Skin epidermis (tissue), 12 donors: Measurements from ENCODE around the gene SLC4A7.

Experiments used
- H3K27ac ChIP-seq, 21 experiments: fragments of 200-600 bp; sonication (generic) in 11 of 21; one replicate each; pipeline ENCODE4 v1.5.0; 2020; ENCODE audit warnings: mild to moderate bottlenecking in 3 of 21, inconsistent platforms in 2 of 21, moderate library complexity in 2 of 21
- H3K4me3 ChIP-seq, 7 experiments: fragments of 200-600 bp; sonication (generic) in 2 of 7; one replicate each; pipeline ENCODE4 v1.5.0; 2020; ENCODE audit warnings: inconsistent platforms in 2 of 7, mild to moderate bottlenecking in 2 of 7, moderate library complexity in 1 of 7

Gene SLC4A7

DNA sequence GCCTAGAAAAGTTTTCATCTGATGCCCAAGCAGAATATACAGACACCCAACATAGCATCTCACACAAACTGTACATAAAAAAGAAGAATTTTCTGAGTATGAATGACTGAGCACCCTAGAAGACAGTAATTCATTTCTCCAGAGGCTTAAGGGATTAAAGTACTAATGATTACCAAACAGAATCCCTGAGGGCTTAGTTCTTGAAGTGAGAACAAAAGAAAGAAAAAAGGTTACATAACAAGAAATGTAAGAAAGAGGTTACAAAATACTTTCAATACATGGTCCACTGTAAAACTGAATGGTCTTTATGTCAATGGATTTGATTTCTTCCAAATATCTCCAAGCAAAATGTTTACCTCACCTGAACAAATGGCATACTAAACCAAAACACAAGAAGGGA is 105.9 kb downstream of the SLC4A7 start:
- H3K27ac ChIP-seq, result no peak overlapping the region
- H3K4me3 ChIP-seq, result no peak overlapping the region

DNA sequence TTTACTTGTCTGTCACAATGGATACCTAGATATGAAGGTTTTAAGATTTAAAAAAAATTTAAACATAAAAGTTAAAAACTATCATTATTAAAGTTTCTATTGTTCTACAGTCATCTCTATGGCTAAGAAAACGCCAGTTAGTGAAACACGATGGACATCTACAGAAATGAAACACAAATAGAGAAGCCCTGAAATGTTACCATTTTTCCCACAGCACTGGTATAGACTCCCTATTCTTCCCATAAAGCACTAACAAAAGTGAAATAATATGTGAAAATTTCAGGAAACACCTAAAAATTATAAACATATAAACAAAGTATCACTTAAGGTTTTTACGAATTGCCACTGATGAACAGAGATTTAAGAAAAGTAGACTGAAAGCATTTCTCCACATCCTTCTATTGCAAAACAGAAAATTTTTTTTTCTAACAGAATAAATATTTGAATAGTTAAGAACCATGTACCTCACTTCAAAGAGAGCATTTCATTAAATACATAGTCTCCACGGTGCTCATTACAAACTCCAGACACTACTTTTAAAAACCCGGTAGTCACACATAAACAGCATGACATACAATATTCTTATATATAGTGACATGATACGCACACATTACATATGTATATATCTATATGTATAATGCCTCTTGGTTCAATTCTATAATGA is 107.9 kb downstream of the SLC4A7 start:
- H3K27ac ChIP-seq, result no peak overlapping the region
- H3K4me3 ChIP-seq, result no peak overlapping the region

DNA sequence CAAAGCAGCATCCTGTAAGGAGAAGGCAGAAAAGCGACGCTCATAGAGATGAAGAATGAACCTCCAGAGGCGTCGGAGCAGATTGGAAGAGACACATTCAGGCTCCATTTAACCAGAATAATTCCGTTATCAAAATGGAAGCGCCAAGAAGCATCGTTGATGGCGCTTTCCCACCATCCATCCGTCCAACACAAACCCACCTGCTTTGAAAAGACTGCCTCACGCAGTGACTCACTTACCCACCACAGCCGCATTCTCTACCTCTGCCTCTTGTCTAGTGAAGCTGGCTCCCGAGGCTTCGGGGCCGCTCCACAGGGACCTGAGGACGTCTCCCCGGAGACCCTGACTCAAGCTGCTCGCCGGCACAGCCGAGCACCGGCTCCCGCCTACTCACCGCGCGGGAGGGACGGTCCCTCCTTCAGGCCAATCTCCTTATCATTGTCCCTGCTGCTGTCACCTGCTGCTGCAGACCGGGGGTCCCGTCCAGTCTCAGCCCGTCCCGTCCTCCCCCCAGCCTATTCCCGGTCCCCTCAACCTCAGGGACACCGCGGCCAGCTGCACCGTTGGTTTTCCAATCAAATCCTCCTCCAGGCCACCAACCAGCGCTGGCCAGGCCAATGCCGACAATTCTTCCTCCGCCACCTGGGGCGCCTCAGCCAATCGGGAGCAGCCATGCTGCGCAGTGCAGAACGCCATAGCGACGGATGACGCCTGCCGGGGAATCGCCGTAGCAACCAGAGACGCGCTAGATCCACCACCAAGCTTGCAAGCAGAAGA is 115.2 kb downstream of the SLC4A7 start, which contains the start of gene NEK10:
Gene NEK10, minus strand, starts transcription at position 553 of the 777 bp plus-strand sequence. CDS start 16,501 bp downstream, outside the sequence.
- Histone ChIP-seq H3K4me3 (peak within 1 kb of the TSS; percentile 36 to 63 (median 51)), H3K27ac (peak within 1 kb of the TSS in 1 of 21 experiments; percentile 32)

DNA sequence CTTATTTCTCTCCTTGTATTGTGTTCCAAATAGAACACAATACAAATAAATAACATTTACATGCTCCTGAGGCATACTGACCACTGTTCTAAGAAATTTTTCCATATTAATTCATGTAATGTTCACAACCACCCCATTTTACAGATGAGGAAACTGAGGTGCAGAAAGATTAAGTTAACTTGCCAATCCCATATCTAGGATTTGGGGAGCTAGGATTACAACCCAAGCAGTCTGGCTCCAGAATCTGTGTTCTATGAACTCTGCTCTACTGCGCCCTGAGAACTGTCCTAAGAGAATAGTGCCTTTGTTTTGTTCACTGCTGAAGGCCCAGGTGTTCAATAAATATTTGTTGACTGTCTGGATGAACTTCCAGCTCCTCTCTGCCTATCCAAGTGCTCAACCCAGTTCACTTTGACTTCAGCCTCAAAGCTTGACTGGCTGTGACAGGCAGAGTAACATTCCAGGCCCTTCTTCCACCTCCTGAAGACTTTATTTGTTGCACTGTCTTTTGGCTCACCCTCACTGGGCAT is 118.1 kb downstream of the SLC4A7 start:
- Histone ChIP-seq H3K27ac (no peak overlapping the region), H3K4me3 (no peak overlapping the region)

DNA sequence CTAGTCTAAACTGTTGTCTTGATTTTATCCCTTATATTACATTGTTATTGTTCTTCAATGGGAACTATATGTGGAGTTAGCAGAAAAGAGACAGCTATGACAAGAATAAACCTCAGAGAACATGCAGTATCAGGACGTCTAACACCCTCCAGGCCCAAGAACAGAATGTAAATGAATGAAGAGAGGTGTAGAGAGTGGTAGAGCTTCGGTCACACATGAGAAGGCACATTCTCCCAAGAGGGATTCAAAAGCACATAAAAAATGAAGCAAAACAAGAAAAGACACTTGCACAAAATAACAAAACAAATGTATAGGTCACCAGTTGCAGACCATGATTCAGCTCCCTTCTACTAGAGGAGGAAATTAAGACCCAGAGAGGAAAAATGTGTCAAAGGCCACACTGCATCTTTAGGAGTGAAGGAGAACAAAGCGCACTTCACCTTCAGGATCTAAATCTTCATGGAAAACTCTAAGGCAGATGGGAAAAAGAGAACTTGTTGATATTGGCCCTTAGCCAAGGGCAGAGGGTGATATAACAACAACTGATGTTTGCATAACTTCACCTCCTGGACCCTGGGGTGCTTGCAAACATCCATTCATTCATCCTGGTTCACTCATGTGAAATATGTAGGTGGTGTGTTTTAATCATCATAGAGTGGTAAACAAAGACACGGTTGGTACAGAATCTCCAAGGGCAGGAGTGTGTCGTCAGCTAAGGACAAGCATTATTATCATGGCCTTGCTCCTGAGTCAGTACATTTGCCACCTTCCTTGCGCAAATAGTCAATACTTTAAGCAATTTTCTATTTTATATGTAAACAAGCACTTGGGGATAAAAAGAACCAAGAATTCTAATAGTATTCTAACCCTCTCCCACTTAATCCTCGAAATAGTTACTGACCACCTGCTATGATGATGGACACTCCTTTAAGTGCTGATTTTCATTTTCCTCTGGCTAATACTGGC is 123.8 kb downstream of the SLC4A7 start:
- H3K4me3 ChIP-seq, result no peak overlapping the region

DNA sequence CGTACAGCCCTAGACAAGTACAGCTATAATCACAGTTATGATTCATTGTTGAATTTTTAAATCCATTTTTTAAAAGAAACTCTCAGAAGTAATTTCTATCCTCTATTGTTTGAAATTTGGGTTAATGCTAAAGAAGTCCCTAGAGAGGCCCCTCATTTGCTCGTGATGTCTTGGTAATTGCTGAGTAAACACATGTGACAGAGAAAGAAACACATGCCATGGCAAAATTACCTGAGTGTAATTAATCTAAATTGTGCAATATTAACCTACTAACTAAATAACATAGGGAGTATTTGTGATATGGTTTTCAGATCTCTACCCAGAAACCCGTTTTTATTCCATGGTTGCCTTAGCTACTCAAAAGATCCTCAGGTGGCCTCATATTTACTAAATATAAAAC is 125.8 kb downstream of the SLC4A7 start:
- H3K4me3 ChIP-seq, result no peak overlapping the region
- peak overlapping the region in 6 of 21 experiments; percentile 3 to 78 (median 38) for H3K27ac ChIP-seq

More for the DNA sequence above, 123.8 kb downstream of the SLC4A7 start:
- H3K27ac ChIP-seq, result peak overlapping the region in 8 of 21 experiments; percentile 8 to 78 (median 56)

DNA sequence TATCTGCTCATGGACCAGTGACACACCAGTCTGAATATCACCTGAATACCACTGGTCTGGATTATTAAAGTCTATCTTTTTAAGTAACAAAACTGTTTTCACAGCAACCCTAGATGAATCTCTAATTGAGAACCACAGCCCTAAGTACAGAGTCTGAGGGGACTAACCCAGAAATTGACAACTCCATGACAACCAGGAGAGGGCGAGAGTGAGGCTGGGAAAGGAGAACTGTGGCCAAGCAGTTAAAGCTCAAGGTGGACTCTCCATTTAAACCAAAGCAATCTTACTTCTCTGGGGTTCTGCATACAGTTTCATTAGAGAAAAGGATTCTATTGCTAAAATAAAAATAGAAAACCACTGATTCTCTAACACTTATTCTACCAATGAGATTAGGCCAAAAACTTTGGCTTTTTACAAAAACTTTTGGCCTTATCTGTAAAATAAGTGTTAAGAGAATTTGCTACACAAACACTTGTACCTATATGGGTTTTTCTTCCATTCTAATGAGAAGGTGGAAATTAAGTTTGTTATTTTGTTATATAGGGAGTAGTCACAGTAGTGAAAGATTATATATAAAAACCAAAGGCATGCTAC is 126.4 kb downstream of the SLC4A7 start:
- no peak overlapping the region for H3K4me3 ChIP-seq
- H3K27ac ChIP-seq, result peak overlapping the region in 2 of 21 experiments; percentile 9 to 78

DNA sequence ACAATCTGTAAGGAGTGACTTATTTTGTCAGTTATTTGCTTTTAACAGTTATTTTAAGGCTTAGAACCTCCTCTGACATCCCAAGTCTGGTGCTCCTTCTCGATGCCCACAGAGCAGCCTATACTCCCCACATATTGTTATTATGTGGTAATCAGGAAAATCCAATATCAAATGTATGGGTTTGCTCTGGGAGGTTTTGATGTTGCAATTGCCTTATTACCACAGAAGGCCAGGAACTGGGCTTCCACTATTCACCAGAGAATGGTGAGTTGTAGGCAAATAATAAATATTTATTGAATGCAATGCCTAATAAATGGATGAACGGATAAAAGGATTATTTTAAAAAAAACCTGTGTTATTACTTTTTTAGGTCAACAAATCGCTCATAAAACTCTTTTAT is 127.2 kb downstream of the SLC4A7 start:
- Histone ChIP-seq H3K27ac (no peak overlapping the region), H3K4me3 (no peak overlapping the region)

DNA sequence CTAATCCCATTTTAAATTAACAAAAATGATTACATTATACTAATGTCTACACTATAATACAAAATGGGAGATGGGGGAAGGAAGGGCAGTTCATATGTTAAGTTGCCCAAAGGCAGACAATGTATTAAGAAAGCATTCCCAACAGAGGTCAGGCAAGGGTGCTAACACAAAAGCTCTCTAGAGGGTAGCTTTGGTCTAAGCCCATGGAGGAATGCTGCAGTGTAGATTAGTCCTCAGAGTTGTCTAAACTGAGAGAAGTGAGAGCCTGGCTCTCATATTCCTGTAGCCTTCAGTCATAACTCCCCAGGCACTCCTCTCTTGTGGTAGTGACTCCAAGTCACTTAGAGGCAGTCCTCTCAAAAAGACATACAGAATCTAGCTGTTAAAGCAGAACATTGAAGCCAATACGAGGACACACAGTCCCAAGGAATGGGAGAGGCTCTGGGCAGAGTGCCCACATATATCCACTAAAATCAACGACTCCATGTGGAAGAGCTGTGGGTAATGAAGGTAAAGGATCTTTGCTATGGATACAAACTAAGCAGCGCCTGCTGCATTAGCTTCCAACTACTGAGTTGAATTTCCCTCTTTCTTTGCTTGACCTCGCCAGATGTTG is 129.5 kb downstream of the SLC4A7 start:
- H3K27ac ChIP-seq, result no peak overlapping the region
- no peak overlapping the region for H3K4me3 ChIP-seq

DNA sequence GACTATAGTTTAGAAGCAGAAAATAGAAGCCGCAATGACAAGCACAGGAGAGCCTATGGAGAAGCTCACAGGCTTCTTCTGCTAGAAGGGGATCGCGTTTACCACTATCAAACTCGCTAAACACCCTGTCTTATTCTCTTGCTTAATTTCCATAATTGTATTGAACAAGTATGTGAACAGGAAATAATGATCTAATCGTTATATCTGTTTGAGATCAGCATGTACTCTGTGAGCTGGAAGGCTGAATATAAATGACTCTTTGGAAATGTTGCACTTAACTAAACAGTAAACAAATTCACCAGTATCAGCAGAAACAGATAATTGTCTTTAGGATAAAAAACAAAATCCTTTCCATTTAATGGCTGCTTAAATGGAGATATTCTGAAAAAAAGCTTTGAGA is 130.0 kb downstream of the SLC4A7 start:
- no peak overlapping the region for H3K27ac ChIP-seq
- no peak overlapping the region for H3K4me3 ChIP-seq

DNA sequence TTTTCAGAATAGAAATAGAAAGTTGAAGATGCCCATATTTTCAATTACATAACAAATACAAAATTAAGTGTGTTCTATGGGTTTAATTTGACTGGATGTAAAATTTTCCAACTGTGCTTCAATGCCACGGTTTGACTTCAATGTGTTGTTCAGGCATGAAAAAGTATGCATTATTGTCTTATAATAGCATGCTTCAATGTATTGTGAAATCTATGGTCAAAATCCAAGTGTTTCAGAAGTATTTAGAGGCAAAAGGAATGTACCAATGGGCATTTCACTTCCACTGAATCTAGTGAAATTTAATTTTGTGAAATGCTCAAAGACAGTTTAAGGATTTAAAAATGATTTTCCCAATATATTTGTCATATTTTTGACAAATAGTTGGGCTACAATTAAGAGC is 131.0 kb downstream of the SLC4A7 start:
- H3K27ac ChIP-seq, result peak overlapping the region in 2 of 21 experiments; percentile 22 to 30
- no peak overlapping the region for H3K4me3 ChIP-seq

DNA sequence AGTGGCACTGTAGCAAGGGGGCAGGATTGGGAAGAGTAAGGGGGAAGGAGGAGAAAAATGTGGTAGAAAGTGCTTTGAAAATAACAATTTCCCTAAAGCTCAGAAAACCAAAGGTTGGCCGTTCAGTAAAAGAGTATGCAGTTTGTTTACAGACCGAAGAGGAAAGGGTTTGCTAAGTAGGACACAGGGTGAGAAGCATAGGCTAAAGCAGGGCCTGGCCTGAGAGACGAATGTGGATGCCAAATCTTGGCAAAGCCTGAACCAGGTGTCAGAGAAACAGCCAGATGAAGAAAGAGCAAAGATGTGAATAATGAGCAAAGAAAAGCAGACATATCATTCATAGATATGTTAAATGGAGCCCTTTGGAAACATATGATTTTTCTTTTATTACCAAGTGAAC is 132.1 kb downstream of the SLC4A7 start:
- no peak overlapping the region for H3K4me3 ChIP-seq
- no peak overlapping the region for H3K27ac ChIP-seq

DNA sequence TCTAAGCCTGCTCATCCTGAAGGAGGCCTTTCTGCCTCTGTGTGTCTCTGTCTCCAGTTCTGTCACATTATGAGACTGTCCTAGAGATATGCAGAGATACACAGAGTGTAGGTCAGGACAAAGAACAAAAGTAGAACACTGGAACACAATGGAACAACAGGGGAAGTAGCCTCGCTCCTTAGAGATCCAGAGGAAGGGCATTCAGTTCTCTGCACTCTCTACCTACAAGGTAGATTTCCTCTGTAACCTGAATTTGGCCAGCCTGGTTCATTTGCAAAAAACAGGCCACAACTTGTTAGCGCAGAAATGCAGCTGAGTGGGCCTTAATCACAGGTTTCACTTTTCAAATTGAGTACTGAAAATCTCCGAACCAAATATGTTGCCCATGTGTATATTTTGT is 134.4 kb downstream of the SLC4A7 start:
- H3K4me3 ChIP-seq, result no peak overlapping the region
- H3K27ac ChIP-seq, result peak overlapping the region in 3 of 21 experiments; percentile 29 to 40 (median 37)

DNA sequence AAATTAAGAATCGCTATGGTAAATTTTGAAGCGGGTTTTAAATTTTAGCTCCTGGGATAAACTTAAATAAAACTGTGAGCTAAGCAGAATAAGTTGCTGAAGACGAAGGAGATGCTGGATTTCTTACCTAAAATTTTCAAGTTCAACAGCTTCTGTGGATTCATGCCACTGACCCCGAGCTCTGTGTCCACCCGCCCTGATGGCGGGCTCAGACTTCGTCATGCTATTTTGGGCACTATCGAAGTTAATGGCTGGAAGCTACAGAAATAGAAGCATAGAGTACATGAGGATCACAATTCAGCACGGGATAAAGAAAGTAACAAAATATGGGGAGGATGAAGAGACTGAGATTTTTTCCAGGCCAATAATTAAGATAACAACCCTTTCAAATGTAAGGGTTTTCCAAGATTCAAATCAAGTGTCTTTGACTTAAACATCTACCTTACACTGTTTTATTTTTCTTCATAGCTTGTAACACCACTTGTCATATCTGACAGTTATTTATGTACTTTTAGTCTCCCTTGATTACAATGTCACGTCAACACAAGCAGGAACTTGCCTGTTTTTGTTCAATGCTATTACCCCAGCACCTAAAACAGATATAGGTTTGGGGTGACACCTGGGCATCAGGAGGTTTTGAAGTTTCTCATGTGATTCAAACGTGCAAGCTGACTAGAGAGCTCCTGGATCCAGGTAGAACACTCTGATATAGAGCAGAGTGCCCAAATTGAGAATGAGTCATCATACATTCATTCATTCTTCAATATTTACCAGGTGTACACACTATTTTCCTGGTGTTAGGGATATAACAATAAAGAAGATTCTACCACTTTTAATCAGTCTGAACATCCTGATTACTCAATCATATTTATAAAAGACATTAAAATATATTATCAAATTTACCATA is 138.0 kb downstream of the SLC4A7 start:
- H3K27ac ChIP-seq, result no peak overlapping the region
- no peak overlapping the region for H3K4me3 ChIP-seq

DNA sequence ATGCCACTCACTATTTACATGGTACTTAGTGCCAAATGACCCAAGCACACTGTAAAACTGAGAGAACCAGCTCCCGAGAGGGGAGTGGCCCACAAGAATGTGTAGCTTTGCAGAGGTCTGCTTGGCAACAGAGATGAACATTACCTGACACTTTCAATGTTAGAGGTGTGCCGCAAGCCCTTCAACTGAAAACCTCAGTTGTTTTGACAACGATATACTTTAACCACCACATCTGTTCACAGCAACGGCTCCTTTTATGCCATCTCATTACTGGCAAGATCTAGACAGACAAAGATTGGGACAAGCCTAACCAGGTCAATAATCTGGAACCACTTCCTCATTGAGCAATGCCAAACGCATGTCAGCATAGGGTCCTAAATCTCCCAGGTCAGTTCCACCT is 138.7 kb downstream of the SLC4A7 start:
- Histone ChIP-seq H3K27ac (no peak overlapping the region), H3K4me3 (no peak overlapping the region)

DNA sequence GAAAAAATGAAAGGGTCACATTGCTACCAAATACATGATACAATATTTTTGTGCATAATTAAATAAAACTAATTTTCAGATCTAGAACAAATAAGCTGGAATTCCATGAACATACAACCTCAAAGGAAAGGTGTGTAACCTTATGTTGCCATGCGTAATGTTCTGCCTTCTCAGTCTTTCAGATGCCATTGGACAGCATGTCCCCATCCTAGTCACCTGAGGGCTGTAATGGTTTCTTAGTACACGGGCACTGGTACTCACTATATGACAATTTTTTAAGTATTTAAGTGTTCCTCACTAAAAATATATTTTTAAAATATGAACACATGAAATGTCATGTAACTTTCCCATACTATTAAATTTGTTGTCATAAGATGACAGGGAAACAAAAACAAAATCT is 139.1 kb downstream of the SLC4A7 start:
- Histone ChIP-seq H3K27ac (no peak overlapping the region), H3K4me3 (no peak overlapping the region)

DNA sequence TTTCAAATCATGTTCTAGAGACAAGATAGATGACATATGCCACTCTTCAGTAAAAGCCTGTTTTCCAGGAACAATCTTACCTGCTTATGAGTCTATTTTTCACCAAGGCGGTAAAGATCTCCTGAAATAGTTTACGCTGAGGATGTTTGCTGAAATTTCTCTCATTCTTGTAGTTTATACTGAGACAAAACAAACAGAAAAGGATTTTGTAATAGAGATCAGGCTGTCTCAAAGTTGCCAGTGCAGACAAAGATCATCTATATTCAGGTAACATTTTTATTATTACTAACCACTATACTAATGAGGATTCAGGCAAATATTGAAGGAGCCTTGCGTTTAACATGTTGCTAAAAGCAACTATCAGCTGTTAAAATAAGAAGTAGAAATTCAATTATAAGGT is 140.0 kb downstream of the SLC4A7 start:
- Histone ChIP-seq H3K4me3 (no peak overlapping the region), H3K27ac (no peak overlapping the region)

DNA sequence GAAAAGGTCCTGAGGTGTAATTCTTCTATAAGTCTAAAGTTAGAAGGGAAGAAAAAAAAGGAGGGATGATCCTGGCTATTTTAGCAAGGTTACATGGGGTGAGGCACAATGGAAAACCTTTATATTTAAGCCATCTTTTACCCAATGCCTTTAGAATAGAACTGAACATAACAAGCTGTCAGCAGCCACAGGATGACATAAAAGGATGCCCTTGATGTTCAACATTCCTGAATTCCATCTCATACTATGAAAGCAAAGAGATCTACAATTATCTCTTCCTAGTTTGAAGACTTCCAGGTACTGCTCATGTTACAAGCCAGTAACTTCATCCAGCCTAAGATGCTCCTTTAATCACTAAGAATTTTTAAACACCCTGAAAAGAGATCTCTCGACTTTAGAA is 141.9 kb downstream of the SLC4A7 start:
- no peak overlapping the region for H3K4me3 ChIP-seq
- no peak overlapping the region for H3K27ac ChIP-seq
